Measurements from ENCODE around the gene NCBP3.

- TF ChIP-seq CTCF (IDR thresholded peaks at IDR 0.05; ENCODE audit: borderline replicate concordance, extremely low read depth, low read length, poor library complexity, severe bottlenecking) (no peak), EZH2 (IDR thresholded peaks at IDR 0.05; ENCODE audit: borderline replicate concordance, low read depth, low read length, severe bottlenecking) (no peak)
Observed at GRCh38 chr17:3805581-3805980, 40.5 kb downstream of the NCBP3 start.

Measured in DND-41 (cell line).